ENCODE measurements around the gene BAZ1A. TPM values are rescaled to one million over a fixed set of nuclear protein-coding genes. Genes with fewer than 3 reads are reported as not detected.

Gene BAZ1A
- total and polyA plus RNA-seq, 2 of the 8 experiments (the other 6 are each of a cell fraction or from before 2014, with no cell fraction given) = 8.0 to 23.1 TPM

GRCh38 chr14:34721129-34721528 is 154.0 kb downstream of the BAZ1A start:
- no peak overlapping the region for H2BK12ac ChIP-seq (ENCODE audit: low read depth, low read length)
- WGBS, 2 experiments (ENCODE audit: extremely low coverage in 1 of 2, insufficient coverage in 1 of 2, insufficient read length in 1 of 2, insufficient replicate concordance in 2 of 2, low coverage in 1 of 2, low lambda C conversion rate in 2 of 2, missing lambda C conversion rate in 1 of 2) = 78% methylated on average over 2 of the region's 2 CpGs; no CpG with 5 or more reads in 1 of the 2 experiments
- H3K14ac ChIP-seq (ENCODE audit: insufficient read length) = no peak overlapping the region
- no peak overlapping the region for H3K4me3 ChIP-seq (ENCODE audit: extremely low read depth in 1 of 4, insufficient read depth in 2 of 4, low read depth in 3 of 4, low read length in 4 of 4)
- DNase-seq (ENCODE audit: low read depth in 1 of 2, low spot score in 2 of 2) = no peak
- H3K9ac ChIP-seq (replicated peaks in 1 of 4; ENCODE audit: extremely low read depth in 1 of 4, low read depth in 3 of 4, low read length in 3 of 4) = no peak overlapping the region
- H3K9me3 ChIP-seq (ENCODE audit: insufficient read depth in 2 of 2, low read depth in 1 of 2, low read length in 1 of 2) = no peaks in the 10 kb centered on the region
- H2BK120ac ChIP-seq (replicated peaks; ENCODE audit: low read depth, low read length) = no peak overlapping the region
- no peak overlapping the region for H3K4ac ChIP-seq (replicated peaks; ENCODE audit: insufficient read length, low read depth, low read length)
- no peaks in the 10 kb centered on the region for H3K79me1 ChIP-seq (ENCODE audit: low read depth, low read length)
- H4K20me1 ChIP-seq (replicated peaks in 1 of 2; ENCODE audit: control insufficient read depth in 1 of 2, insufficient read depth in 2 of 2, low read length in 2 of 2) = no peaks in the 10 kb centered on the region
- H3K27me3 ChIP-seq (replicated peaks in 1 of 4; ENCODE audit: control insufficient read depth in 3 of 4, extremely low read depth in 1 of 4, insufficient read depth in 3 of 4, low read length in 3 of 4) = no peaks in the 10 kb centered on the region
- no peak for FAIRE-seq
- no peak overlapping the region for H3K23ac ChIP-seq (ENCODE audit: insufficient read length)
- no peaks in the 10 kb centered on the region for H3K23me2 ChIP-seq (ENCODE audit: low read depth, low read length)
- ChIA-PET POLR2A (ENCODE audit: partially characterized antibody) (no interaction called here), CTCF (ENCODE audit: partially characterized antibody) (no interaction called here)
- H3K4me2 ChIP-seq (ENCODE audit: insufficient read depth in 1 of 2, low read depth in 2 of 2, low read length in 2 of 2) = no peak overlapping the region
- no peak overlapping the region for H4K8ac ChIP-seq (ENCODE audit: extremely low read depth, insufficient read depth, low read length)
- no peak overlapping the region for H3K18ac ChIP-seq (ENCODE audit: extremely low read depth, low read length)
- H2BK15ac ChIP-seq (ENCODE audit: low read length) = no peak overlapping the region
- H3K36me3 ChIP-seq (ENCODE audit: control insufficient read depth in 2 of 4, insufficient read depth in 4 of 4, low read length in 3 of 4) = no peaks in the 10 kb centered on the region
- H4K91ac ChIP-seq (replicated peaks; ENCODE audit: insufficient read length, low read length) = no peak overlapping the region
- H2BK5ac ChIP-seq (ENCODE audit: low read depth, low read length) = no peak overlapping the region
- H4K5ac ChIP-seq (ENCODE audit: insufficient read length, low read depth, low read length) = no peak overlapping the region
- no peak overlapping the region for H3K56ac ChIP-seq (replicated peaks; ENCODE audit: insufficient read length, low read depth, low read length)
- H2AFZ ChIP-seq (ENCODE audit: low read length) = no peak overlapping the region
- no peaks in the 10 kb centered on the region for H3K79me2 ChIP-seq (ENCODE audit: control insufficient read depth in 1 of 2, insufficient read depth in 2 of 2, low read length in 2 of 2)
- TF ChIP-seq ASH2L (IDR thresholded peaks at IDR 0.05; ENCODE audit: low read length) (no peak), RBBP5 (IDR thresholded peaks at IDR 0.05; ENCODE audit: borderline replicate concordance, low read depth, low read length) (no peak), MAFK (IDR thresholded peaks at IDR 0.05; ENCODE audit: low read depth, low read length) (no peak), SIRT6 (IDR thresholded peaks at IDR 0.05; ENCODE audit: low read length) (no peak), EP300 (IDR thresholded peaks at IDR 0.05; ENCODE audit: borderline replicate concordance in 1 of 2, low read depth in 2 of 2, low read length in 2 of 2) (no peak), SIX5 (IDR thresholded peaks at IDR 0.05; ENCODE audit: low read depth, low read length) (no peak), HDAC2 (IDR thresholded peaks at IDR 0.05; ENCODE audit: borderline replicate concordance in 1 of 2, low read depth in 2 of 2, low read length in 2 of 2) (no peak), SAP30 (IDR thresholded peaks at IDR 0.05; ENCODE audit: insufficient read depth, insufficient replicate concordance, low read length) (no peak), CEBPB (IDR thresholded peaks at IDR 0.05; ENCODE audit: low read depth, low read length) (no peak), BRCA1 (IDR thresholded peaks at IDR 0.05; ENCODE audit: low read depth, low read length) (no peak)
- no peak overlapping the region for H3K27ac ChIP-seq (ENCODE audit: low read depth, low read length)
- H2AK5ac ChIP-seq (ENCODE audit: low read depth, low read length) = no peak overlapping the region
- H3K4me1 ChIP-seq (replicated peaks in 1 of 4; ENCODE audit: control insufficient read depth in 3 of 4, insufficient read depth in 4 of 4, low read length in 3 of 4) = no peaks in the 10 kb centered on the region
- no peak overlapping the region for H2BK20ac ChIP-seq (ENCODE audit: low read length)
